CD14-positive monocyte (primary cell): ENCODE results near the gene ID1. TPM values are rescaled to one million over a fixed set of nuclear protein-coding genes. Genes with fewer than 3 reads are reported as not detected.
"Not testable (repeated sequence)": the region's sequence is repeated elsewhere in the genome, so short reads cannot be mapped to it uniquely, and the experiment has no call there.

Experiments
- DNase-seq, 3 donors: peaks; one replicate each; pipeline ENCODE4 v3.0.0-alpha.2; 2011 to 2022
- H2AFZ ChIP-seq: 2 replicates; pipeline ENCODE4 v1.6.0; 2012; ENCODE audit warnings: mild to moderate bottlenecking, low read depth, low read length, inconsistent platforms; ENCODE audit not compliant: insufficient read depth, poor library complexity, severe bottlenecking
- H3K27ac ChIP-seq, 2 donors: 1 replicate in 1 of 2; 2 replicates in 1 of 2; pipeline ENCODE4 v1.5.1; 2012 to 2013; ENCODE audit warnings: low read length in 2 of 2, control low read depth in 1 of 2, inconsistent platforms in 1 of 2, low read depth in 1 of 2, mild to moderate bottlenecking in 1 of 2
- H3K27me3 ChIP-seq, 2 donors: one replicate each; pipeline versions ENCODE4 v1.6.0 to v1.6.1; 2011 to 2013; ENCODE audit warnings: low read length in 2 of 2; ENCODE audit not compliant: control insufficient read depth in 2 of 2, insufficient read depth in 2 of 2
- H3K36me3 ChIP-seq, 2 donors: replicated peaks in 1 of 2; 1 replicate in 1 of 2; 2 replicates in 1 of 2; pipeline versions ENCODE4 v1.5.1 to v1.6.1; 2012 to 2013; ENCODE audit warnings: low read length in 2 of 2, control low read depth in 1 of 2, inconsistent platforms in 1 of 2, mild to moderate bottlenecking in 1 of 2; ENCODE audit not compliant: insufficient read depth in 2 of 2, control insufficient read depth in 1 of 2
- H3K4me1 ChIP-seq, 2 donors: 1 replicate in 1 of 2; 2 replicates in 1 of 2; pipeline versions ENCODE4 v1.5.1 to v1.6.1; 2012 to 2013; ENCODE audit warnings: low read length in 2 of 2, control low read depth in 1 of 2, inconsistent platforms in 1 of 2, mild to moderate bottlenecking in 1 of 2, moderate library complexity in 1 of 2; ENCODE audit not compliant: insufficient read depth in 2 of 2, control insufficient read depth in 1 of 2
- H3K4me2 ChIP-seq: replicated peaks from 2 replicates; pipeline ENCODE3; 2012; ENCODE audit warnings: low read length, moderate library complexity, mild to moderate bottlenecking; ENCODE audit not compliant: poor library complexity, severe bottlenecking; ENCODE audit errors: extremely low read depth
- H3K4me3 ChIP-seq, 3 experiments: fragments of 200-600 bp in 1 of 3; sonication (generic) in 1 of 3; replicated peaks in 1 of 3; 1 replicate in 2 of 3; 2 replicates in 1 of 3; pipeline ENCODE4 v1.5.1; 2011 to 2013; ENCODE audit warnings: low read length in 3 of 3, mild to moderate bottlenecking in 3 of 3, control low read depth in 2 of 3, low read depth in 2 of 3, inconsistent platforms in 1 of 3, moderate library complexity in 1 of 3
- H3K79me2 ChIP-seq: 2 replicates; pipeline ENCODE4 v1.6.0; 2012; ENCODE audit warnings: mild to moderate bottlenecking, control low read depth, inconsistent platforms, low read length, moderate library complexity; ENCODE audit not compliant: insufficient read depth
- H3K9ac ChIP-seq: 2 replicates; pipeline ENCODE4 v1.6.0; 2017; ENCODE audit warnings: low read length, mild to moderate bottlenecking; ENCODE audit not compliant: insufficient read depth, poor library complexity, severe bottlenecking
- H3K9me3 ChIP-seq, 2 donors: replicated peaks in 1 of 2; 1 replicate in 1 of 2; 2 replicates in 1 of 2; pipeline versions ENCODE4 v1.5.1 to v1.6.1; 2012 to 2013; ENCODE audit warnings: low read length in 2 of 2, control low read depth in 1 of 2; ENCODE audit not compliant: control insufficient read depth in 1 of 2, insufficient read depth in 1 of 2
- H4K20me1 ChIP-seq: 2 replicates; pipeline ENCODE4 v1.6.0; 2012; ENCODE audit warnings: mild to moderate bottlenecking, low read length, control low read depth, moderate library complexity; ENCODE audit not compliant: insufficient read depth
- H3K27ac Mint-ChIP-seq, 7 donors: one replicate each; pipeline ENCODE4 v1.8.0; 2020; ENCODE audit warnings: mild to moderate bottlenecking in 7 of 7, mixed read lengths in 7 of 7, moderate library complexity in 6 of 7, inconsistent platforms in 2 of 7
- H3K27me3 Mint-ChIP-seq, 3 donors: one replicate each; pipeline ENCODE4 v1.8.0; 2021 to 2022; ENCODE audit warnings: low read depth in 3 of 3, mild to moderate bottlenecking in 3 of 3, mixed read lengths in 3 of 3, moderate library complexity in 3 of 3, inconsistent platforms in 1 of 3
- H3K36me3 Mint-ChIP-seq, 2 donors: one replicate each; pipeline ENCODE4 v1.8.0; 2020; ENCODE audit warnings: mixed read lengths in 2 of 2, inconsistent platforms in 1 of 2, mild to moderate bottlenecking in 1 of 2
- H3K4me1 Mint-ChIP-seq: one replicate; pipeline ENCODE4 v1.8.0; 2020; ENCODE audit warnings: mild to moderate bottlenecking, mixed read lengths
- H3K4me3 Mint-ChIP-seq, 2 donors: one replicate each; pipeline ENCODE4 v1.8.0; 2020; ENCODE audit warnings: mild to moderate bottlenecking in 2 of 2, mixed read lengths in 2 of 2, moderate library complexity in 1 of 2
- H3K9me3 Mint-ChIP-seq, 7 donors: one replicate each; pipeline ENCODE4 v1.8.0; 2020 to 2022; ENCODE audit warnings: mixed read lengths in 7 of 7, mild to moderate bottlenecking in 6 of 7, moderate library complexity in 6 of 7, inconsistent platforms in 2 of 7
- WGBS: methylation state at CpG from one replicate; pipeline ENCODE4 v1.1.5; 2013; ENCODE audit warnings: missing lambda C conversion rate; ENCODE audit not compliant: insufficient coverage; 5-methylcytosine and 5-hydroxymethylcytosine counted together
- intact Hi-C, 2 donors: fragments of 100-400 bp; cut with micrococcal nuclease; formaldehyde crosslinking; loops; one replicate each; pipeline versions ENCODE4 v1.15.0 to v1.15.1; 2023
- polyA plus RNA-seq, 3 donors: library from polyadenylated mRNA; depleted of rRNA in 1 of 3; unstranded in 2 of 3; stranded (reverse) in 1 of 3; fragments of 300-500 nt in 2 of 3; fragments of >200 nt in 1 of 3; fragmentation: Illumina TruSeq in 2 of 3; gene quantifications; 1 replicate in 2 of 3; 2 replicates in 1 of 3; pipeline ENCODE4 v1.2.3, GENCODE V29; 2012 to 2021
- TF ChIP-seq, protein P1 (sequence below): fragments of 200-600 bp; IDR thresholded peaks from one replicate; pipeline ENCODE4 v1.8.0; 2022; ENCODE audit warnings: antibody characterized with exemption, mild to moderate bottlenecking

ID1 gene
- polyA plus RNA-seq, 3 donors = 3.9 to 129 (median 12.5) TPM

DNA sequence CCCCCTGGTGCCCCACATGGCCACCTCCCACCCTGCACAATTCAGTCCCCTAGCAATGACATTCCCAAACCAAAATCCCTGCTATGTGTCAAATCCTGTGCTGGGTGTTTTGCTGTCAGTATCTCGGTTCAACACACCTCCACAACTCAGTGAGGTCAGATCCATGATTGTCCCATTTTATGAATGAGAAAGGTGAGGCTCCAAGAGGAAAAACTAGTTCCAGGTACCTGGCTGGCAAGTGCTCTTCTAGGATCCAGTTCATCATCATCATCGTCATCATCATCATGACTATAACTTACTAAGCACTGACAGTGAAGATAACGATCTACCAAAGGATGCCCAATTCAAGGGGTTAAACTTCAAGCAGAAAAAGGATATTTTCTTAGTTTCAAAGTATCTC is 15.2 kb downstream of the ID1 start:
- no peak overlapping the region for H3K4me2 ChIP-seq
- DNase-seq = no peak
- no peaks in the 10 kb centered on the region for H3K36me3 ChIP-seq
- H3K4me1 Mint-ChIP-seq = peaks cover 23% of the 10 kb centered on the region
- H3K9me3 ChIP-seq = no peaks in the 10 kb centered on the region
- WGBS = no CpG with 5 or more reads among the region's 3 CpGs
- no peaks in the 10 kb centered on the region for H4K20me1 ChIP-seq
- no peaks in the 10 kb centered on the region for H3K79me2 ChIP-seq
- H3K27me3 Mint-ChIP-seq = peaks cover 0 to 3% (median 0%) of the 10 kb centered on the region in 3 donors
- H3K9me3 Mint-ChIP-seq = no peaks in the 10 kb centered on the region
- no peaks in the 10 kb centered on the region for H3K27me3 ChIP-seq
- H3K9ac ChIP-seq = no peak overlapping the region
- TF ChIP-seq, protein P1, sequence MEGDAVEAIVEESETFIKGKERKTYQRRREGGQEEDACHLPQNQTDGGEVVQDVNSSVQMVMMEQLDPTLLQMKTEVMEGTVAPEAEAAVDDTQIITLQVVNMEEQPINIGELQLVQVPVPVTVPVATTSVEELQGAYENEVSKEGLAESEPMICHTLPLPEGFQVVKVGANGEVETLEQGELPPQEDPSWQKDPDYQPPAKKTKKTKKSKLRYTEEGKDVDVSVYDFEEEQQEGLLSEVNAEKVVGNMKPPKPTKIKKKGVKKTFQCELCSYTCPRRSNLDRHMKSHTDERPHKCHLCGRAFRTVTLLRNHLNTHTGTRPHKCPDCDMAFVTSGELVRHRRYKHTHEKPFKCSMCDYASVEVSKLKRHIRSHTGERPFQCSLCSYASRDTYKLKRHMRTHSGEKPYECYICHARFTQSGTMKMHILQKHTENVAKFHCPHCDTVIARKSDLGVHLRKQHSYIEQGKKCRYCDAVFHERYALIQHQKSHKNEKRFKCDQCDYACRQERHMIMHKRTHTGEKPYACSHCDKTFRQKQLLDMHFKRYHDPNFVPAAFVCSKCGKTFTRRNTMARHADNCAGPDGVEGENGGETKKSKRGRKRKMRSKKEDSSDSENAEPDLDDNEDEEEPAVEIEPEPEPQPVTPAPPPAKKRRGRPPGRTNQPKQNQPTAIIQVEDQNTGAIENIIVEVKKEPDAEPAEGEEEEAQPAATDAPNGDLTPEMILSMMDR = no peak
- no peak overlapping the region for H3K27ac ChIP-seq
- H3K36me3 Mint-ChIP-seq = peaks cover 0 to 3% of the 10 kb centered on the region in 2 donors
- peaks cover 16 to 22% of the 10 kb centered on the region in 2 donors for H3K4me1 ChIP-seq
- no peak overlapping the region for H3K4me3 ChIP-seq
- H3K27ac Mint-ChIP-seq = peak overlapping the region in 1 of 7 donors; percentile 11
- no peak overlapping the region for H3K4me3 Mint-ChIP-seq
- no peak overlapping the region for H2AFZ ChIP-seq
- intact Hi-C loops = no loop called here

DNA sequence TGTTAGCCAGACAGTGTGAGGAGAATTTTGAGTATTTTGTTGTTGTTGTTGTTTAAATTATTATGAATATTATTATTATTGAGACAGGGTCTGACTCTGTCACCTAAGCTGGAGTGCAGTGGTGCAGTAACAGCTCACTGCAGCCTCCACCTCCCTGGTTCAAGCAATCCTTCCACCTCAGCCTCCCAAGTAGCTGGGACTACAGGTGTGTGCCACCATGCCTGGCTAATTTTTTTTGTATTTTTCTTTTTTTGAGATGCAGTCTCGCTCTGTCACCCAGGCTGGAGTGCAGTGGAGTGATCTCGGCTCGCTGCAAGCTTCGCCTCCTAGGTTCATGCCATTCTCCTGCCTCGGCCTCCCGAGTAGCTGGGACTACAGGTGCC is 18.0 kb downstream of the ID1 start:
- H3K27ac Mint-ChIP-seq, H3K4me3 ChIP-seq, H3K36me3 ChIP-seq, H3K9ac ChIP-seq, H3K4me3 Mint-ChIP-seq, H3K9me3 Mint-ChIP-seq, H3K27me3 Mint-ChIP-seq, H3K4me1 ChIP-seq, H4K20me1 ChIP-seq, DNase-seq, intact Hi-C loops, H3K36me3 Mint-ChIP-seq, H3K4me2 ChIP-seq, H3K79me2 ChIP-seq, H2AFZ ChIP-seq, H3K9me3 ChIP-seq, H3K27me3 ChIP-seq, H3K27ac ChIP-seq, H3K4me1 Mint-ChIP-seq: not testable (repeated sequence)
- 95% methylated on average over 3 of the region's 6 CpGs for WGBS

DNA sequence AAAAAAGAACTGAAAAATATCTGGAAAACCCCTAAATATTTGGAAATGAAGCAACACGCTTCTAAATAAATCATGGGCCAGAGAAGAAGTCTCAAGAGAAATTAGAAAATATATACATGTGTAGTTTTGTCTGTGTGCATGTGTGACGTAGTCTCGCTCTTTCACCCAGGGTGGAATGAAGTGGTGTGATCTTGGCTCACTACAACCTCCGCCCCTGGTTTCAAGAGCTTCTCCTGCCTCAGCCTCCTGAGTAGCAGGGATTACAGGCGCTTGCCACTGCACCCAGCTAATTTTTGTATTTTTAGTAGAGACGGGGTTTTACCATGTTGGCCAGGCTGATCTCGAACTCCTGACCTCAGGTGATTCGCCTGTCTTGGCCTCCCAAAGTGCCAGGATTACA is 21.4 kb downstream of the ID1 start:
- H3K27me3 ChIP-seq, H3K9me3 Mint-ChIP-seq, DNase-seq, H3K9ac ChIP-seq, H4K20me1 ChIP-seq, H3K4me1 ChIP-seq, H3K36me3 ChIP-seq, H3K4me2 ChIP-seq, H3K4me3 Mint-ChIP-seq, H3K27ac Mint-ChIP-seq, H2AFZ ChIP-seq, H3K27ac ChIP-seq, intact Hi-C loops, H3K4me1 Mint-ChIP-seq, H3K27me3 Mint-ChIP-seq, H3K79me2 ChIP-seq, H3K9me3 ChIP-seq, H3K36me3 Mint-ChIP-seq, H3K4me3 ChIP-seq: not testable (repeated sequence)
- WGBS = 100% methylated on average over 1 of the region's 8 CpGs

DNA sequence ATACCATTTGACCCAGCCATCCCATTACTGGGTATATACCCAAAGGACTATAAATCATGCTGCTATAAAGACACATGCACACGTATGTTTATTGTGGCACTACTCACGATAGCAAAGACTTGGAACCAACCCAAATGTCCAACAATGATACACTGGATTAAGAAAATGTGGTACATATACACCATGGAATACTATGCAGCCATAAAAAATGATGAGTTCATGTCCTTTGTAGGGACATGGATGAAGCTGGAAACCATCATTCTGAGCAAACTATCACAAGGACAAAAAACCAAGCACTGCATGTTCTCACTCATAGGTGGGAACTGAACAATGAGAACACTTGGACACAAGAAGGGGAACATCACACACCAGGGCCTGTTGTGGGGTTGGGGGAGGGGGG is 23.0 kb downstream of the ID1 start:
- H2AFZ ChIP-seq, intact Hi-C loops, H3K27me3 Mint-ChIP-seq, H3K4me1 Mint-ChIP-seq, H3K27ac Mint-ChIP-seq, H4K20me1 ChIP-seq, H3K36me3 Mint-ChIP-seq, H3K9me3 ChIP-seq, H3K9me3 Mint-ChIP-seq, H3K4me3 ChIP-seq, DNase-seq, H3K36me3 ChIP-seq, H3K27ac ChIP-seq, H3K4me1 ChIP-seq, H3K79me2 ChIP-seq, H3K27me3 ChIP-seq, H3K9ac ChIP-seq, H3K4me2 ChIP-seq, H3K4me3 Mint-ChIP-seq: not testable (repeated sequence)
- WGBS = no CpG with 5 or more reads among the region's 2 CpGs
